Activated CD4-positive, alpha-beta T cell treated with anti-CD3 and anti-CD28 coated beads for 1 hour (primary cell): ENCODE data around the gene LRRC8C.

ENCODE experiments used
- DNase-seq: peaks from one replicate; pipeline ENCODE4 v3.0.0-alpha.2; 2020

Gene LRRC8C

GRCh38 chr1:89635825-89636815 is 3.2 kb downstream of the LRRC8C start:
- DNase-seq: no peak

- DNase-seq: no peak
Measured at GRCh38 chr1:89637496-89637895, 4.6 kb downstream of the LRRC8C start.

GRCh38 chr1:89640440-89640839 is 7.5 kb downstream of the LRRC8C start:
- DNase-seq: no peak

- DNase-seq: no peak
Measured at GRCh38 chr1:89641781-89642180, 8.9 kb downstream of the LRRC8C start.

GRCh38 chr1:89643577-89643976 is 10.7 kb downstream of the LRRC8C start:
- no peak for DNase-seq

- no peak for DNase-seq
Measured at GRCh38 chr1:89644119-89644814, 11.3 kb downstream of the LRRC8C start.

GRCh38 chr1:89646259-89646658 is 13.3 kb downstream of the LRRC8C start:
- DNase-seq: no peak

GRCh38 chr1:89649783-89650182 is 16.9 kb downstream of the LRRC8C start:
- DNase-seq: no peak

GRCh38 chr1:89652373-89652772 is 19.5 kb downstream of the LRRC8C start:
- DNase-seq: no peak

GRCh38 chr1:89657886-89658285 is 25.0 kb downstream of the LRRC8C start:
- DNase-seq: no peak

GRCh38 chr1:89659322-89660081 is 26.6 kb downstream of the LRRC8C start:
- DNase-seq: no peak

- no peak for DNase-seq
Measured at GRCh38 chr1:89660224-89661061, 27.5 kb downstream of the LRRC8C start.

- DNase-seq: no peak
Measured at GRCh38 chr1:89665941-89666340, 33.0 kb downstream of the LRRC8C start.

- DNase-seq: no peak
Measured at GRCh38 chr1:89666640-89667039, 33.7 kb downstream of the LRRC8C start.

GRCh38 chr1:89667691-89668090 is 34.8 kb downstream of the LRRC8C start:
- DNase-seq: no peak

GRCh38 chr1:89668961-89669360 is 36.0 kb downstream of the LRRC8C start:
- DNase-seq: no peak

- no peak for DNase-seq
Measured at GRCh38 chr1:89669441-89669840, 36.5 kb downstream of the LRRC8C start.

GRCh38 chr1:89670163-89670562 is 37.2 kb downstream of the LRRC8C start:
- no peak for DNase-seq

GRCh38 chr1:89670711-89671110 is 37.8 kb downstream of the LRRC8C start:
- no peak for DNase-seq

GRCh38 chr1:89671775-89672488 is 39.0 kb downstream of the LRRC8C start:
- no peak for DNase-seq

GRCh38 chr1:89672489-89673183 is 39.7 kb downstream of the LRRC8C start:
- no peak for DNase-seq
